GM13976 (cell line): ENCODE results near the gene TUBG1.
A peak's percentile ranks its signal among the peaks of the same experiment; 100 is the strongest.

Source experiments
- DNase-seq: peaks from one replicate; pipeline ENCODE4 v3.0.0; 2012; ENCODE audit warnings: low spot score
- in situ Hi-C: fragments of 300-500 bp; cut with MboI; formaldehyde crosslinking; loops from one replicate; pipeline ENCODE4 v1.12.0; 2022; ENCODE audit warnings: low sequenced_read_pairs, mixed read lengths, inconsistent platforms; ENCODE audit not compliant: unreplicated experiment
- TF ChIP-seq, protein P1 (sequence below): IDR thresholded peaks from 2 replicates; pipeline ENCODE4 v1.5.1; 2012; ENCODE audit warnings: borderline replicate concordance, mild to moderate bottlenecking; ENCODE audit not compliant: insufficient read depth; ENCODE audit errors: extremely low read depth, missing control alignments, control extremely low read depth

TUBG1 gene

GRCh38 chr17:42563950-42564349 is 45.5 kb upstream of the TUBG1 start:
- in situ Hi-C loops, result no loop called here
- DNase-seq, result no peak
- TF ChIP-seq, protein P1, sequence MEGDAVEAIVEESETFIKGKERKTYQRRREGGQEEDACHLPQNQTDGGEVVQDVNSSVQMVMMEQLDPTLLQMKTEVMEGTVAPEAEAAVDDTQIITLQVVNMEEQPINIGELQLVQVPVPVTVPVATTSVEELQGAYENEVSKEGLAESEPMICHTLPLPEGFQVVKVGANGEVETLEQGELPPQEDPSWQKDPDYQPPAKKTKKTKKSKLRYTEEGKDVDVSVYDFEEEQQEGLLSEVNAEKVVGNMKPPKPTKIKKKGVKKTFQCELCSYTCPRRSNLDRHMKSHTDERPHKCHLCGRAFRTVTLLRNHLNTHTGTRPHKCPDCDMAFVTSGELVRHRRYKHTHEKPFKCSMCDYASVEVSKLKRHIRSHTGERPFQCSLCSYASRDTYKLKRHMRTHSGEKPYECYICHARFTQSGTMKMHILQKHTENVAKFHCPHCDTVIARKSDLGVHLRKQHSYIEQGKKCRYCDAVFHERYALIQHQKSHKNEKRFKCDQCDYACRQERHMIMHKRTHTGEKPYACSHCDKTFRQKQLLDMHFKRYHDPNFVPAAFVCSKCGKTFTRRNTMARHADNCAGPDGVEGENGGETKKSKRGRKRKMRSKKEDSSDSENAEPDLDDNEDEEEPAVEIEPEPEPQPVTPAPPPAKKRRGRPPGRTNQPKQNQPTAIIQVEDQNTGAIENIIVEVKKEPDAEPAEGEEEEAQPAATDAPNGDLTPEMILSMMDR, result no peak

GRCh38 chr17:42564815-42565522 is 44.5 kb upstream of the TUBG1 start:
- TF ChIP-seq, protein P1, result no peak
- in situ Hi-C loops, result no loop called here
- DNase-seq, result no peak

GRCh38 chr17:42565523-42566214 is 43.8 kb upstream of the TUBG1 start:
- no peak for DNase-seq
- TF ChIP-seq, protein P1, result no peak
- in situ Hi-C loops, result no loop called here

DNA sequence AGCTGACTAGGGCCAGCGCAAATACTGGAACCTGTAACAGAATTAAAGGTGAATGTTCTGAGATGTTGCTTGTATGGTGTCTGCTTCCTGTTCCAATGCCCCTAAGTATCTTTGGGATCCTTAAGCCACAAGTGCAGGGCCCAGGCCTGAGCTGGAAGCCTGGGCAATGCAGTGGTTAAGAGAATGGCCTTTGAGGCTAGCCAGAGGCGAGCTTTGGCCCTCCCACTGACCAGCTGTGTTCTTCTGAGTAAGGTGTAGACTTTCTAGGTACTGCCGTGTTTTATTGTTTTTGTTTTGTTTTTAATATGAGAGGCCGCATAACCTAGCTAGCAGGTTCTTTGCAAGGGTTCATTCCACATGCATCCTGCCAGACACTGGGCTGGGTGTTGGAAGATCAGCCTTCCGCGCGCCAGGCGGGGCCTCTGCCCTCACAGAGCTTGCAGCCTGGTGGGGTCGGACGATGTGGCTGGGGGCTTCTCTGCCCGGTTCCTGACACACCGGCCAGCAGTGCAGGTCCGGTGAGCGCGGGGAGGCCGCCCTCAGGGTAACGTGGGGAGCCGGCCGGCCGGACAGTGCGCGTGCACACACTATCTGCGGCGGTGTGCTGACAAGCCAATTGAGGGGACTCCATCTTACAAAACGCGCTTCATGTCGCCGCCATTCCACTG is 43.1 kb upstream of the TUBG1 start:
- in situ Hi-C loops, result no loop called here
- DNase-seq, result no peak

GRCh38 chr17:42566883-42567573 is 42.5 kb upstream of the TUBG1 start, which contains the start of gene MLX:
MLX (plus strand) TSS chr17:42567100; CDS start chr17:42567125, 25 bp downstream.
- peak; percentile 100 for DNase-seq
- TF ChIP-seq, protein P1, result no peak
- in situ Hi-C loops, result no loop called here

More for the DNA sequence above, 43.1 kb upstream of the TUBG1 start:
- TF ChIP-seq, protein P1, result no peak

DNA sequence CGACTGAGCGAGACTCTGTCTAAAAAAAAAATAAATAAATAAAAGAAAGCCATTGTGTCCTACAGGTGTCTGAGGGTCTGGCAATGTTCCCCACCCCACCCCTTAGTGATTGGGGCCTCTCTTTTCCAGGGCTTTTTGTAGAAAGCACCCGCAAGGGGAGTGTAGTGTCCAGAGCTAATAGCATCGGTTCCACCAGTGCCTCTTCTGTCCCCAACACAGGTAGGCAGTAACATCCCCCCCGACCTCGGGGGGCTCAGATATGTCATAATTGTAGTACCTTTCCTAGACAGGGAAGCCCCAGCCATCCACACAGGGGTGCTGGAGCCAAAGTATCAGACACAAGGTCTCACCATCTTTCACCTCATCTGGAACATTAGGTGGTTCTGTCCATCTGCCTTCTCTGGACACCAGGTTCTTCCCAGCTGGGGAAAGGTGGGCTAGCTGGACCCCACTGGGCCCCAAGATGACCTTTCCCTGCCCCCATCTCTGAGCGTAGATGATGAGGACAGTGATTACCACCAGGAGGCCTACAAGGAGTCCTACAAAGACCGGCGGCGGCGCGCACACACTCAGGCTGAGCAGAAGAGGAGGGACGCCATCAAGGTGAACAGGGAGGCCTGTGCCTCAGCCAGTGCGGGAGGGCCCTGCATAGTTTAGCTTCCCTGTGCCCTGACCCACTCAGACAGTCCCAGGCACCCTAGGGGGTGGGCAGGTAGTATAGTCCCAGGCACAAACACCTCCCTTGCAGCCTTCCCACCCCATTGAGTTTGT is 41.0 kb upstream of the TUBG1 start:
- TF ChIP-seq, protein P1, result no peak
- no peak for DNase-seq
- in situ Hi-C loops, result no loop called here
